Endothelial cell of umbilical vein (primary cell): ENCODE measurements around the gene NCF4. TPM values are rescaled to one million over a fixed set of nuclear protein-coding genes. Genes with fewer than 3 reads are reported as not detected.

Experiments
- BruUV-seq: library from RNA; stranded (reverse); fragments of 400-500 nt; replicated peaks from 2 replicates; lab custom pipeline; 2021; lab: Mats Ljungman, UMichigan
- CTCF ChIA-PET: fragments of 300-600, 350-600 bp; sonication (Branson Sonifier 250); formaldehyde crosslinking; loops from one replicate; lab custom pipeline; 2021; ENCODE audit warnings: antibody characterized with exemption, inconsistent platforms; lab: Charles Lee
- POLR2A ChIA-PET: fragments of 300-600, 350-600 bp; sonication (Branson Sonifier 250); formaldehyde crosslinking; loops from one replicate; lab custom pipeline; 2021; ENCODE audit warnings: antibody characterized with exemption, inconsistent platforms; lab: Charles Lee
- DNase-seq: peaks from one replicate; pipeline ENCODE4 v3.0.0-alpha.2; 2011; ENCODE audit warnings: low read depth, low spot score
- FAIRE-seq: peaks from 2 replicates; lab custom pipeline; 2011; peaks lifted over from hg19 to GRCh38; lab: Jason Lieb, UNC
- H2AFZ ChIP-seq: 2 replicates; pipeline ENCODE4 v1.6.0; 2012; ENCODE audit warnings: low read depth, low read length, control low read depth, inconsistent platforms
- H3K27ac ChIP-seq: 2 replicates; pipeline ENCODE4 v1.5.1; 2011; ENCODE audit warnings: low read depth, mild to moderate bottlenecking, control low read depth, low read length, moderate library complexity; ENCODE audit not compliant: insufficient read depth
- H3K27me3 ChIP-seq, 2 experiments: 2 replicates each; pipeline versions ENCODE4 v1.6.0 to v1.6.1; 2011; ENCODE audit warnings: low read length in 2 of 2, mixed read lengths in 1 of 2; ENCODE audit not compliant: control insufficient read depth in 2 of 2, insufficient read depth in 2 of 2
- H3K36me3 ChIP-seq, 2 experiments: 2 replicates in 1 of 2; 3 replicates in 1 of 2; pipeline ENCODE4 v1.5.1; 2011; ENCODE audit warnings: low read length in 2 of 2, mild to moderate bottlenecking in 1 of 2, moderate library complexity in 1 of 2; ENCODE audit not compliant: control insufficient read depth in 2 of 2, insufficient read depth in 2 of 2; ENCODE audit errors: extremely low read depth in 1 of 2
- H3K4me1 ChIP-seq: 3 replicates; pipeline ENCODE4 v1.5.1; 2011; ENCODE audit warnings: mild to moderate bottlenecking, low read length; ENCODE audit not compliant: control insufficient read depth, insufficient read depth; ENCODE audit errors: extremely low read depth
- H3K4me2 ChIP-seq: 2 replicates; pipeline ENCODE4 v1.6.1; 2011; ENCODE audit warnings: low read length, control low read depth, mixed read lengths; ENCODE audit not compliant: insufficient read depth
- H3K4me3 ChIP-seq, 3 experiments: fragments of 200-600 bp in 1 of 3; sonication (generic), shearing (Covaris generic) in 1 of 3; replicated peaks in 1 of 3; 2 replicates each; pipeline ENCODE4 v1.5.1; 2011 to 2016; ENCODE audit warnings: control low read depth in 3 of 3, low read length in 3 of 3, mild to moderate bottlenecking in 2 of 3, inconsistent platforms in 1 of 3, low read depth in 1 of 3, moderate library complexity in 1 of 3; ENCODE audit not compliant: insufficient read depth in 1 of 3
- H3K79me2 ChIP-seq: 2 replicates; pipeline ENCODE4 v1.6.0; 2012; ENCODE audit warnings: low read length, inconsistent platforms; ENCODE audit not compliant: control insufficient read depth, insufficient read depth
- H3K9ac ChIP-seq: replicated peaks from 2 replicates; pipeline ENCODE3; 2011; ENCODE audit warnings: low read length, control low read depth; ENCODE audit not compliant: insufficient read depth; ENCODE audit errors: extremely low read depth
- H3K9me1 ChIP-seq: replicated peaks from 3 replicates; pipeline ENCODE4 v1.6.0; 2011; ENCODE audit warnings: mild to moderate bottlenecking, low read length; ENCODE audit not compliant: control insufficient read depth, insufficient read depth; ENCODE audit errors: extremely low read depth
- H3K9me3 ChIP-seq: replicated peaks from 2 replicates; pipeline ENCODE4 v1.5.1; 2012; ENCODE audit warnings: low read length, inconsistent platforms; ENCODE audit not compliant: control insufficient read depth, insufficient read depth
- H4K20me1 ChIP-seq: replicated peaks from 2 replicates; pipeline ENCODE3; 2011; ENCODE audit warnings: mild to moderate bottlenecking, low read length; ENCODE audit not compliant: control insufficient read depth, insufficient read depth; ENCODE audit errors: extremely low read depth
- EZH2 ChIP-seq: IDR thresholded peaks from 2 replicates; pipeline ENCODE4 v1.6.1; 2012; ENCODE audit warnings: borderline replicate concordance, low read depth, mild to moderate bottlenecking, moderate library complexity, low read length, inconsistent platforms; ENCODE audit not compliant: severe bottlenecking
- FOS ChIP-seq: IDR thresholded peaks from 2 replicates; pipeline ENCODE4 v1.6.1; 2011; ENCODE audit warnings: mild to moderate bottlenecking, low read length, moderate library complexity, borderline replicate concordance; ENCODE audit not compliant: insufficient read depth
- GATA2 ChIP-seq: IDR thresholded peaks from 2 replicates; pipeline ENCODE4 v1.7.0; 2011; ENCODE audit warnings: low read depth, mild to moderate bottlenecking, moderate library complexity, mixed read lengths, low read length; ENCODE audit not compliant: insufficient read length, insufficient read depth
- JUN ChIP-seq: IDR thresholded peaks from 2 replicates; pipeline ENCODE4 v1.6.1; 2011; ENCODE audit warnings: borderline replicate concordance, low read depth; ENCODE audit not compliant: insufficient read length, insufficient read depth
- MYC ChIP-seq: IDR thresholded peaks from one replicate; pipeline ENCODE4 v1.6.1; 2011; ENCODE audit warnings: mild to moderate bottlenecking, low read depth, low read length
- POLR2A ChIP-seq: IDR thresholded peaks from 2 replicates; pipeline ENCODE4 v1.6.1; 2012; ENCODE audit warnings: low read depth, mild to moderate bottlenecking, control low read depth, low read length
- POLR2AphosphoS5 ChIP-seq: IDR thresholded peaks from 2 replicates; pipeline ENCODE4 v1.6.1; 2012; ENCODE audit warnings: low read depth, mild to moderate bottlenecking, control low read depth, low read length, moderate library complexity; ENCODE audit not compliant: insufficient read depth
- dilution Hi-C: fragments of 300-500 bp; cut with MboI; formaldehyde crosslinking; loops from one replicate; pipeline ENCODE4 v1.15.0; 2019; ENCODE audit warnings: low sequenced_read_pairs; ENCODE audit not compliant: extremely low pct_ligation_motif_present
- intact Hi-C: fragments of 100-400 bp; cut with micrococcal nuclease; formaldehyde crosslinking; loops from one replicate; pipeline ENCODE4 v1.10.0; 2022
- polyA plus RNA-seq, 4 experiments: library from polyadenylated mRNA; depleted of rRNA in 3 of 4; stranded (reverse) in 3 of 4; unstranded in 1 of 4; fragments of >200 nt; gene quantifications; 2 replicates each; pipeline versions ENCODE4 v1.2.1 to v1.2.3, GENCODE V29; 2011 to 2012; ENCODE audit warnings: missing spikeins in 1 of 4
- total RNA-seq: library from RNA; stranded (reverse); gene quantifications from 2 replicates; pipeline ENCODE4 v1.2.3, GENCODE V29; 2021
- TF ChIP-seq, protein P1 (sequence below), 2 donors: IDR thresholded peaks; 1 replicate in 1 of 2; 2 replicates in 1 of 2; pipeline ENCODE4 v1.5.1; 2011; ENCODE audit warnings: low read length in 2 of 2, mild to moderate bottlenecking in 2 of 2, moderate library complexity in 2 of 2, control low read depth in 1 of 2, inconsistent platforms in 1 of 2, low read depth in 1 of 2; ENCODE audit not compliant: insufficient read depth in 1 of 2; ENCODE audit errors: extremely low read depth in 1 of 2
- TF ChIP-seq, protein P2 (sequence below): IDR thresholded peaks from 2 replicates; pipeline ENCODE4 v1.6.1; 2011; ENCODE audit not compliant: insufficient read depth, insufficient read length

Gene NCF4
- total and polyA plus RNA-seq, 2 donors (not counting 3 experiments of a cell fraction or from before 2014, with no cell fraction given), result 0.07 TPM; not detected in 1

DNA sequence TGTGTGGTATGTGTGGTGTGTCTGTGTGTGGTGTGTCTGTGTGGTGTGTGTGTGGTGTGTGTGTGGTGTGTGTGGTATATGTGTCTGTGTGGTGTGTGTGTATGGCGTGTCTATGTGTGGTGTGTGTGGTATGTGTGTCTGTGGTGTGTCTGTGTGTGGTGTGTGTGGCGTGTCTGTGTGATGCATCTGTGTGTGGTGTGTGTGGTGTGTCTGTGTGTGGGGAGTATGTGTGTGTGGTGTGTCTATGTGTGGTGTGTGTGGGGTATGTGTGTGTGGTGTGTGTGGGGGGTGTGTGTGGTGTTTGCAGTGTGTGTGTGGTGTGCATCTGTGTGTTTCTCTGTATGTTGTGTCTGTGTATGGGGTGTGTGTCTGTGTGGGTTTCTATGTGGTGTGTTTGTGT, 36.2 kb upstream of the NCF4 start:
- Histone ChIP-seq H3K9me1 (no peaks in the 10 kb centered on the region), H3K4me1 (peaks cover 9% of the 10 kb centered on the region), H3K9ac (no peak overlapping the region), H3K4me2 (no peak overlapping the region), H3K36me3 (no peaks in the 10 kb centered on the region), H3K27ac (no peak overlapping the region), H3K4me3 (no peak overlapping the region), H3K9me3 (no peaks in the 10 kb centered on the region), H3K27me3 (no peaks in the 10 kb centered on the region), H2AFZ (no peak overlapping the region), H4K20me1 (no peaks in the 10 kb centered on the region), H3K79me2 (no peaks in the 10 kb centered on the region)
- intact Hi-C loops, result no loop called here
- TF ChIP-seq, protein P1, sequence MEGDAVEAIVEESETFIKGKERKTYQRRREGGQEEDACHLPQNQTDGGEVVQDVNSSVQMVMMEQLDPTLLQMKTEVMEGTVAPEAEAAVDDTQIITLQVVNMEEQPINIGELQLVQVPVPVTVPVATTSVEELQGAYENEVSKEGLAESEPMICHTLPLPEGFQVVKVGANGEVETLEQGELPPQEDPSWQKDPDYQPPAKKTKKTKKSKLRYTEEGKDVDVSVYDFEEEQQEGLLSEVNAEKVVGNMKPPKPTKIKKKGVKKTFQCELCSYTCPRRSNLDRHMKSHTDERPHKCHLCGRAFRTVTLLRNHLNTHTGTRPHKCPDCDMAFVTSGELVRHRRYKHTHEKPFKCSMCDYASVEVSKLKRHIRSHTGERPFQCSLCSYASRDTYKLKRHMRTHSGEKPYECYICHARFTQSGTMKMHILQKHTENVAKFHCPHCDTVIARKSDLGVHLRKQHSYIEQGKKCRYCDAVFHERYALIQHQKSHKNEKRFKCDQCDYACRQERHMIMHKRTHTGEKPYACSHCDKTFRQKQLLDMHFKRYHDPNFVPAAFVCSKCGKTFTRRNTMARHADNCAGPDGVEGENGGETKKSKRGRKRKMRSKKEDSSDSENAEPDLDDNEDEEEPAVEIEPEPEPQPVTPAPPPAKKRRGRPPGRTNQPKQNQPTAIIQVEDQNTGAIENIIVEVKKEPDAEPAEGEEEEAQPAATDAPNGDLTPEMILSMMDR (IDR thresholded peaks at IDR 0.05; ENCODE audit: extremely low read depth in 1 of 2, insufficient read depth in 1 of 2, low read depth in 1 of 2, low read length in 2 of 2), result no peak
- TF ChIP-seq EZH2 (no peak), MYC (no peak), POLR2A (no peak), POLR2AphosphoS5 (no peak), FOS (no peak), GATA2 (no peak), JUN (no peak)
- TF ChIP-seq, protein P2, sequence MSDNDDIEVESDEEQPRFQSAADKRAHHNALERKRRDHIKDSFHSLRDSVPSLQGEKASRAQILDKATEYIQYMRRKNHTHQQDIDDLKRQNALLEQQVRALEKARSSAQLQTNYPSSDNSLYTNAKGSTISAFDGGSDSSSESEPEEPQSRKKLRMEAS, result no peak
- no TSS peak for BruUV-seq
- ChIA-PET POLR2A (no interaction called here), CTCF (interaction anchor here (1.0 kb wide), 1 partner anchor 22 kb away, joined by 4 read pairs; no protein-coding TSS in a partner anchor)
- no peak for FAIRE-seq
- dilution Hi-C loops, result no loop called here
- no peak for DNase-seq
